ENCODE measurements around the gene CIAO2A.
"Not testable (repeated sequence)": the region's sequence is repeated elsewhere in the genome, so short reads cannot be mapped to it uniquely, and the experiment has no call there.

Gene CIAO2A

GRCh38 chr15:64112073-64112772 lies 18.6 kb upstream of the CIAO2A start:
- no peak for DNase-seq (ENCODE audit: low spot score)

- no peak for DNase-seq (ENCODE audit: low spot score)
Observed at GRCh38 chr15:64111679-64112050, 18.0 kb upstream of the CIAO2A start.

GRCh38 chr15:64110950-64111678 lies 17.5 kb upstream of the CIAO2A start:
- no peak for DNase-seq (ENCODE audit: low spot score)

- DNase-seq (ENCODE audit: low spot score), result not testable (repeated sequence)
Observed at GRCh38 chr15:64110108-64110701, 16.6 kb upstream of the CIAO2A start.

GRCh38 chr15:64107337-64107736 lies 13.7 kb upstream of the CIAO2A start:
- no peak for DNase-seq (ENCODE audit: low spot score)

DNA sequence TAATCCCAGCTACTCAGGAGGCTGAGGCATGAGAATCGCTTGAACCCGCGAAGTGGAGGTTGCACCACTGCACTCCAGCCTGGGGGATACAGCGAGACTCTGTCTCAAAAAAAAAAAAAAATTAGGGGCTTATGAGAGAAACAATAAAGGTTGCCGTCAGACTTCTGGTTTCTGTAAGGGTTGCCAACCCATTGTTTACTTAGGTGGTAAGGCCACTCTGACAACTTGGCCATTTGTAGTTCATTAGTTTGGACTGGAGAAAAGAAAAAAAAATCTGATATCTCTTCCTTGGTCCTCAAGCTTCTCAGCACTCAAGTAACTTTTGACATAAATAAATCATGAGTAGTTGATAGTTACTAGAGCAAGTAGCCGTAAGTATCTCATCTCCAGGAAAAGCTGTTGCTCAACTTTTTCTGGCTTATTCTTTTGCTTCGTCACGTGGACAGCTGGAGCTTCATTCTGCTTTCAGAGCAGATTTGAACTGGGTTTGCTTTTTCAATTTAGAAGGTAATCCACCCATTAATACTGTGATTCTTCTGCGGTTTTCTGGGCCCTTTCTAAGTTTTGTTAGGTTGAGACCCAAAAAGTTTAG lies 11.6 kb upstream of the CIAO2A start:
- DNase-seq (ENCODE audit: low spot score), result peak; percentile 61

GRCh38 chr15:64102497-64102896 lies 8.9 kb upstream of the CIAO2A start:
- no peak for DNase-seq (ENCODE audit: low spot score)

DNA sequence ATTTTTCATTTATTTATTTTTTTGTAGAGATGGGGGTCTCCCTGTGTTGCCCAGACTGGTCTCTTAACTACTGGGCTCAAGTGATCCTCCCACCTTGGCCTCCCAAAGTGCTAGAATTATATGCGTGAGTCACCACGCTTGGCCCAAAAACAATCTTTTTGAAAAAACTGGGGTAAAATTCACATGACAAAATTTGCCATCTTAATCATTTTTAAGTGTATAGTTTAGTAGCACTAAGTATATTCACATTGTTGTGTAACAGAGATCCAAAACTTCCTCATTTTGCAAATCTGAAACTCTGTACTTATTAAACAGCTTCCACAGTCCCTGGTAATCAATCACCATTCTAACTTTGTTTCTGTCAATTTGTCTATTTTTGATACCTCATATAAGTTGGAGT lies 7.3 kb upstream of the CIAO2A start:
- no peak for DNase-seq (ENCODE audit: low spot score)

- no peak for DNase-seq (ENCODE audit: low spot score)
Observed at GRCh38 chr15:64099379-64099778, 5.7 kb upstream of the CIAO2A start.

DNA sequence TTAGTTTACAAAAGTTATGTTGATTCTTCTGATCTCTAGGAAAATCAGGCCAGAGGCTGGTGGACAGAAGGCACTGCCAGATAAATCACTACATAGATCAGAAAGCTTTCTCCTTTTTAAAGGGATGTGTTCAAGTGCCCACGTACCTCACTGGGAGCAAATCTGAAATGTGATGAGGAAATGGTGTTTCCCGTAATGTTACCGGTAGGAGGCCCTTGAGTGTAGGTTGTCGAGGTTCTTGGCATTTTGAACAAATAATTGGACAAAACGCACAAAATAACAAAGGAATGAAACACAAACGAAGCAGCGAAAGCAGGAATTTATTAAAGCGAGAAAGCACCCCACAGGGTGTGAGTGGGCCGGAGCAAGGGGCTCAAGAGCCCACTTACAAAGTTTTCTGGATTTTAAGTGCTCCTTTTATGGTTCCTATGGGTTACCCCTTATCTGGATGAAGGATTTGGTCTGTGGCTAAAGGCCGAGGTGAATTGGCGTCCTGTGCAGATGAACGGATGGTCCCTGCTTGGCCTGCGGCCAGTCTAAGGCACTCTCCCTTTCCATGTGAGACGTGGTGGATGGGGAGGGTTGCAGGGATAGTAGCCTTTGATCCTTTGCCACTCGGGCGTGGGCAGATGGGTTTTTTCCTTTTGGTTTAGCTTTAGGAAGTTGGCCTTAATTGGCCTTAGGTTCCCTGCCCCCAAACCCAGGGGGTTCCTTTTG lies 3.2 kb upstream of the CIAO2A start:
- peak; percentile 6 for DNase-seq (ENCODE audit: low spot score)

DNA sequence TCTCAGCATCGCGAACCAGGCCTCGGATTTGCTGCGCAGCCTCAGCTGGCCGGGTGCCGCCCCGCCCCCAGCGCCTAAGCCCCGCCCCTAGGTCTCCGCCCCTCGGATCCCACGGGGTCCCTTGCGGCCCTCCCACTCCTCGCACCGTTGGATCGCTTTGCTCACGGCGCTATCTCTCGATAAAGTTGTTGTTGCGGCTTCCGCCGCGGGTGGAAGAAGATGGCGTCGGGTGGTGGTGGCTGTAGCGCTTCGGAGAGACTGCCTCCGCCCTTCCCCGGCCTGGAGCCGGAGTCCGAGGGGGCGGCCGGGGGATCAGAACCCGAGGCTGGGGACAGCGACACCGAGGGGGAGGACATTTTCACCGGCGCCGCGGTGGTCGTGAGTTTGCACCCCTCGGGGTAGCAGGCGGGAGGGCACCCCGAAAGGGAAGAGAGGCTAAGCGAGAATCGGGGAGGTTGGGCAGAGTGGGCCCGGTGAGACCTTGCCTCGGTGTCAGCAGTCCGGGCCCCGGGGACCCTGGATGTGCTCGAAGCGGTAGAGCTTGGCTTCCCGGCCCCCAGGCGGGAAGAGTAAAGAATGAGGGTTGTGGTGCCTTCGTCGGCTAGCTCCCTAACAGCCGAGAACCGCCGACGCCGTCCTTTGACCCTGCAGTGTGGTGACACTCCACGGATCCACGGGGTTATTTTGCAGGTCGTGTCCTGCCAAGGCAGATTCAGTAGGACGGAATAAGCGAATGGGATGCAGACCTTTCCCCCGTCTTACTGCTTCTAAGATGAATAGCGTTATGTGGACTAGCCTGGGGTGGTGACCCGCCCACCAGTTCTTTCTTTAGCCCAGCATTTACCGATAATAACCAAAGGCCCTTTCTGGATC lies 2.4 kb upstream of the CIAO2A start, which contains the start of gene SNX1:
SNX1 (plus strand) TSS at position 188 of the 873 bp plus-strand sequence; CDS start at position 220, 32 bp downstream.
- peak; percentile 97 for DNase-seq (ENCODE audit: low spot score)

GRCh38 chr15:64095431-64095794 lies 1.8 kb upstream of the CIAO2A start:
- no peak for DNase-seq (ENCODE audit: low spot score)

- DNase-seq (ENCODE audit: low spot score), result peak; percentile 35
Observed at GRCh38 chr15:64092864-64093626, 593 bp downstream of the CIAO2A start.

- DNase-seq (ENCODE audit: low spot score), result no peak
Observed at GRCh38 chr15:64092075-64092820, 1.4 kb downstream of the CIAO2A start.

DNA sequence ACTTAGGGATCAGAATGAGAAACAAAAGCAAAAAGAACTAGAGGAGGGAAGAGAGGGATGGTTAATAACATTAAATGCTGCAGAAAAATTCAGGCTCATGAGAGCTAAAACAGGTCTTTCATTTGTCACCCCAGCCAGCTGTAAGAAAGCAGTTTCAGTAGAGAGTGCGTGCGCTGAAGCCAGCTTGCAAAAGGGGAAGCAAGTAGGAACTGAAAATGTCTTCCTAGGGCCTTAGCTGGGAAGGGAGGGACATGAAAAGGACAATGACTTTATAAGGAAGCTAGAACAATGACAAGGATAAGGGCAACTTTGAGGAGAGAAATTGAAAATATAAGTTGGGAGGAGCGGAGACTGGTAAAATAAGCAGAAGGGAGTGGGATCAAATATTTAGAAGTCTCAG lies 3.1 kb downstream of the CIAO2A start:
- no peak for DNase-seq (ENCODE audit: low spot score)

GRCh38 chr15:64089543-64090280 lies 3.9 kb downstream of the CIAO2A start:
- DNase-seq (ENCODE audit: low spot score), result no peak

DNA sequence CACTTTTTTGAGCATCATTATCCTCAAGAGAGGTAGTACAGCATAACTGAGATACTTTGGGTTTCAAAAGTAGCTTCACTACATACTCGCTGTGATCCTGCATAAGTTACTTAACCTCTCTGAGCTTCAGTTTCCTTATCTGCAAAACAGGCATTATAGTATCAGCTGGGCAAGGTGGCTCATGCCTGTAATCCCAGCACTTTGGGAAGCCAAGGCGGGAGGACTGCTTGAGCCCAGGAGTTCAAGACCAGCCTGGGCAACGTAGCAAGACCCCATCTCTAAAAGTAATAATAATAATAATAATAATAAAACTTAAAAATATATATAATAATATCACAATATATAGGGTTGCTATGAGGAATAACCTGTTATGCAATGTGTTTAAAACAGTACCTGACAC lies 10.9 kb downstream of the CIAO2A start:
- no peak for DNase-seq (ENCODE audit: low spot score)

- DNase-seq (ENCODE audit: low spot score), result not testable (repeated sequence)
Observed at GRCh38 chr15:64073496-64073895, 20.1 kb downstream of the CIAO2A start.

DNA sequence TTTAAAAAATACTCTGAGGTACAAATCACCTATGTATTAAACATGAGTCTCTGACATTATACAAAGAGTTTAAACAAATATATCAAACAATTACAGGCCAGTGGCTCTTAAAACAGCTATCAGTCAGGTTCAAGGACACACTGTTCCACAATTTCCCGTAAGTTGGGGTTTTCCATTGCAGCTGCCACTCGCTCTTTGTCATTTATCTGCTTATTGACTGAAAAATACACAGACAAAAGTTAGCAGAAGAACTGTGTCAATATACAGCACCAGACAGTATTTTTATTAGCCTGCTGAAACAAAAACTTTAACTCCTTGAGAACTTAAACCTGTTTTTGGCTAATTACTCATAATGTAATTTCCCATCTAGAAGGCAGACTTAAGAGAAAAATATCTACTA lies 20.8 kb downstream of the CIAO2A start:
- DNase-seq (ENCODE audit: low spot score), result no peak

Measured in AG08395 (cell line).